SU-DHL-6 (cell line): ENCODE results near the gene TARBP2.

ENCODE experiments used
- CTCF ChIP-seq: fragments of 200-600 bp; sonication (generic); IDR thresholded peaks from one replicate; pipeline ENCODE4 v1.5.1; 2017; ENCODE audit warnings: antibody characterized with exemption, mild to moderate bottlenecking, low read length, moderate library complexity; ENCODE audit not compliant: insufficient read depth, poor library complexity, severe bottlenecking
- EZH2phosphoT487 ChIP-seq: fragments of 200-600 bp; sonication (generic), shearing (Covaris generic); conservative IDR thresholded peaks from 2 replicates; pipeline ENCODE4 v1.6.1; 2018; ENCODE audit warnings: mild to moderate bottlenecking, antibody characterized with exemption, low read length, moderate library complexity, mixed read lengths

GRCh38 chr12:53514628-53515290 is 13.7 kb downstream of the TARBP2 start:
- TF ChIP-seq CTCF (no peak), EZH2phosphoT487 (no peak)
